ENCODE results near the gene ABCB6. TPM values are rescaled to one million over a fixed set of nuclear protein-coding genes. Genes with fewer than 3 reads are reported as not detected.

Gene ABCB6
- total RNA-seq, 1 donor from 2014 or later, result 27.4 TPM

DNA sequence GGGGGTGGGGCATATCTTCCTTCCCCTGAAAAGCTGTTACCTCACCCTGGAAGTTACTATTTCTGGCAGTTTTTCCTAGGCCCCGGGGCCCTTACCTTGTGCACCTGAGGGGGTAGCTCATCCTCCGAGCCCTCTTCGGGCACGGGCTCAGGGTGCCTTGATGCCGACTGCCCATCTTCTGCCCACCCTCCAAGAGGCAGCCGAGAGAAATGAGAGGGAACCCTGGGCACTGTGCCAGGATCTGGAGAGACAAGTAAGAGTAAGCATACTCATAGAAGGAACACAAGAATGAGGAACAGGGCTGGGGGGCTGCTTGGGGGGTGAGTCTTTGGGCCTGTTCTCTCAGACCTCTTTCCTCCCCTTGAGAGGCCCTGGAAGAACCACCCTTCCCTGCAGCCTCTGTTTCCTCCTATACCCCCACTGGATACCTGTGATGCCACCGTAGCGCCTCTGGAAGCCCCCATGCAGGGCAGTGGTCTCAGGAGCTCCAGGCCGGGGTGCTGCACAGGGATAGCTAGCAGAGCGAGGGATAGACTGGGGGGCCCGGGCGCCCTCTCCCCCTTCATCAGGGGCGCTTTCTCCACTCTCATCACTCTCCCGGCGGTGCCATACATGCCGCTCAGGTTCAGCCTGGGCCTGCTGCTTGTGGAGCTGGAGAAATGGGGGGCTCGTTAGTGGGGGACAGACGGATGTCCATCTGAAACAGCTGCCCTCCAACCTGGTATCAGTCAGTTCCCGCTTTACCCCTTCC is 2.1 kb upstream of the ABCB6 start:
- Mint-ChIP-seq H3K4me3 (ENCODE audit: unreplicated experiment) (no peak overlapping the region), H3K27me3 (ENCODE audit: low read depth) (no peaks in the 10 kb centered on the region), H3K9me3 (ENCODE audit: low read depth) (no peaks in the 10 kb centered on the region), H3K36me3 (ENCODE audit: low read depth) (peaks cover 18% of the 10 kb centered on the region), H3K4me1 (ENCODE audit: low read depth) (peaks cover 28% of the 10 kb centered on the region), H3K27ac (ENCODE audit: unreplicated experiment) (no peak overlapping the region)
- no peak for TF ChIP-seq CTCF (IDR thresholded peaks at IDR 0.05)
- no peak for DNase-seq (ENCODE audit: low spot score)

DNA sequence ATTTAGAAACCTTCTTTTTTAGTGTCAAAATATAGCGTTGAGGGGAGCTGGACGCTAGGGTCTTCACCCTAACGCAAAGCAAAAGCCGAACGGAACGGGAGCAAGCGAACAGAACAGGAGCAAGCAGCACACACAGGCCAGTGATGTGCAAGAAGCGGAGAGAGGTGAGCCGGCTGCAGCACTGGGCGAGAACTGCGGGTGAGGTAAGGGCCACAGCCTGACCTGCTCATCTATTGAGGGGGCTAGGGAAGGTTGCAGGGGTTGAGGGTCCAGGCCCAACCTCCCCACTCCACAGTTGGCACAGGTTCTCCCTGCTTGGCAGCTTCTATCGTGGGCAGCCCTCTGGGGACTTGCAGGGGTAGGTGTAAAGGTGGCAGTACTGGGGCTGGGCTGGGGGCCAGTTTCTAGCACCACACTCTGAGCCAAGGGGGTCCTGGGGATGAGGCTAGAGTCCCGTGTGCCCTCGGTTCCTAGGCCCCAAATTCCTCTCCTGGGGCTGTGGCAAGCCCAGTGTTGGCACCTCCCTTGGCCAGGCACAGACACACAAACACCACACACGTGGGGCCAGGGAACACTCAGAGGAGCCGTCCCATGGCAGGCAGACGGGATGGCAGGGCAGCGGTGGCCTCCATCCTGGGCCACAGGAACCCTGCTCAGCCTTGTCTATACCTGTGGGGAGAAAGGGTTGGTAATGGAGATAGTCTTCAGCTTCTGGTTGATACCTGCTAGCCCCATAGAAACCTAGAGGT is 1.2 kb upstream of the ABCB6 start:
- Mint-ChIP-seq H3K4me3 (ENCODE audit: unreplicated experiment) (peak overlapping the region; percentile 84), H3K36me3 (ENCODE audit: low read depth) (peaks cover 14% of the 10 kb centered on the region), H3K27me3 (ENCODE audit: low read depth) (no peaks in the 10 kb centered on the region), H3K4me1 (ENCODE audit: low read depth) (peaks cover 28% of the 10 kb centered on the region), H3K9me3 (ENCODE audit: low read depth) (no peaks in the 10 kb centered on the region), H3K27ac (ENCODE audit: unreplicated experiment) (peak overlapping the region; percentile 45)
- no peak for TF ChIP-seq CTCF (IDR thresholded peaks at IDR 0.05)
- DNase-seq (ENCODE audit: low spot score), result no peak

DNA sequence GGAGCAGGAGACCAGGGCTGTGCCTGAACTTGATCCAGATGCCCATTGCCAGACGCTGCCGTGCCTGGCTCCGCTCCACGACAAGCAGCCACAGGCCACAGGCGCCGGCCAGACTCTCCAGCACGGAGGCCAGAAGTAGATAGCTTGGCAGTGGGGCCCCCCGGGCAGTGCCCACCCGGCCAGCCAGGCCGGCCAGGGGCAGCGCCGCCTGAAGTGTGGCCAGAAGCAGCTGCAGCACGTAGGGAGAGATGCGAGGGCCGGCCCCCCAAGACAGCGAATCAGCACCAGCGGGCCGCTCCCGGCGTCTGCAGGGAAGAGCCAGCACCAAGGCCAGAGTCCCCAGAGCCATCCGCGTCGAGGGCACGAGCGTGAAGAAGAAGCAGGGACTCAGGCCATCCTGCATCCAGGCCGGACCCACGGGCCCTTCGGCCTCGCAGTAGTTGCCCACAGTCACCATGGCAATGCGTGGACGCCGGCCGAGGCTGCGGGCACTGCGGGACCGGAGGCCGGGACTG is 484 bp downstream of the ABCB6 start:
- H3K4me3 Mint-ChIP-seq (ENCODE audit: unreplicated experiment), result peak overlapping the region; percentile 84
- peak overlapping the region; percentile 99 for H3K27ac Mint-ChIP-seq (ENCODE audit: unreplicated experiment)
- TF ChIP-seq CTCF (IDR thresholded peaks at IDR 0.05), result peak; percentile 46
- DNase-seq (ENCODE audit: low spot score), result no peak
- peaks cover 28% of the 10 kb centered on the region for H3K4me1 Mint-ChIP-seq (ENCODE audit: low read depth)
- no peaks in the 10 kb centered on the region for H3K27me3 Mint-ChIP-seq (ENCODE audit: low read depth)
- peaks cover 19% of the 10 kb centered on the region for H3K36me3 Mint-ChIP-seq (ENCODE audit: low read depth)
- no peaks in the 10 kb centered on the region for H3K9me3 Mint-ChIP-seq (ENCODE audit: low read depth)

DNA sequence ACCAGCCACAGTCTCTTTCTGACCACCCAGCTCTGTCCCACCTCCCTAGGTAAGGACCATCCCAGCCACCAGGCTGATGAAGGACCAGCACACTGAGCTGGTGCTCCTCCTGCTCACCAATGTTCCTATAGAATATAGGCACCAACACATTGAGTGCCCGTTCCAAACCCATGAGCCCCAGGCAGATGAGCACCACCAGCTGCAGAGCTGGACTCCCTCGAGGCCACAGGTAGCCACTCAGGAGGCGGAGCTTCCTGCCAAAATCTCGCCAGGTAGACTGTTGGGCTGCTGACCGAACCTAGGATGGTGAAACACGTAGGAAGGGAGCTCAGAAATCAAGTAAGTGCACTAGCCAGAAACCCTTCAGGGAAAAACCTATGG is 2.2 kb downstream of the ABCB6 start:
- Mint-ChIP-seq H3K9me3 (ENCODE audit: low read depth) (no peaks in the 10 kb centered on the region), H3K27me3 (ENCODE audit: low read depth) (no peaks in the 10 kb centered on the region), H3K4me1 (ENCODE audit: low read depth) (peaks cover 28% of the 10 kb centered on the region), H3K27ac (ENCODE audit: unreplicated experiment) (peak overlapping the region; percentile 12), H3K4me3 (ENCODE audit: unreplicated experiment) (peak overlapping the region; percentile 25), H3K36me3 (ENCODE audit: low read depth) (peaks cover 14% of the 10 kb centered on the region)
- no peak for TF ChIP-seq CTCF (IDR thresholded peaks at IDR 0.05)
- no peak for DNase-seq (ENCODE audit: low spot score)

GRCh38 chr2:219215871-219216534 is 2.8 kb downstream of the ABCB6 start:
- Mint-ChIP-seq H3K4me1 (ENCODE audit: low read depth) (peaks cover 28% of the 10 kb centered on the region), H3K27me3 (ENCODE audit: low read depth) (no peaks in the 10 kb centered on the region), H3K9me3 (ENCODE audit: low read depth) (no peaks in the 10 kb centered on the region), H3K36me3 (ENCODE audit: low read depth) (peaks cover 12% of the 10 kb centered on the region), H3K27ac (ENCODE audit: unreplicated experiment) (no peak overlapping the region), H3K4me3 (ENCODE audit: unreplicated experiment) (no peak overlapping the region)
- TF ChIP-seq CTCF (IDR thresholded peaks at IDR 0.05), result no peak
- no peak for DNase-seq (ENCODE audit: low spot score)
